ENCODE measurements around the gene PPIG. TPM values are rescaled to one million over a fixed set of nuclear protein-coding genes. Genes with fewer than 3 reads are reported as not detected.

The PPIG gene
- total RNA-seq, 1 experiment from 2014 or later, result 20.9 TPM

DNA sequence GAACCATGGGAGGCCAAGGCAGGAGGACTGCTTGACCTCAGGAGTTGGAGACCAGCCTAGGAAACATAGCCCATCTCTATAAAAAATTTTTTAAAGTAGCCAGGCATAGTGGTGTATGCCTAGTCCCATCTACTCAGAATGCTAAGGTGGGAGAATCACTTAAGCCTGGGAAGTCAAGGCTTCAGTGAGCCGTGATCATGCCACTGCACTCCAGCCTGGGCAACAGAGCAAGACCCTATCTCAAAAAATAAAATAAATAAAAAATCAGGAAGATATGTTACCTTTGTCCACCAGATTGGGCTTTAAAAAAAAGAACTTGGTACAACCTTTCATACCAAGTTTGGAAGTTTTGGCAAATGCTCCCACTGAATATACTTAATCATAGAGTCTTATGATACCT, 74.7 kb downstream of the PPIG start:
- H3K27ac ChIP-seq (ENCODE audit: low read length), result no peak overlapping the region
- intact Hi-C loops (cut with micrococcal nuclease), result no loop called here
- no peak overlapping the region for H3K4me2 ChIP-seq (ENCODE audit: low read length)
- no peak overlapping the region for H3K4me3 ChIP-seq (ENCODE audit: low read length)
- TF ChIP-seq CTCF (conservative IDR thresholded peaks at IDR 0.05; ENCODE audit: low read depth, low read length), result no peak
- no peaks in the 10 kb centered on the region for H3K36me3 ChIP-seq (ENCODE audit: low read depth, low read length)
- H2AFZ ChIP-seq (ENCODE audit: low read length), result no peak overlapping the region
- DNase-seq, result no peak
- no peaks in the 10 kb centered on the region for H3K9me3 ChIP-seq (ENCODE audit: low read length)
- ChIA-PET CTCF (no interaction called here), POLR2A (ENCODE audit: unreplicated experiment) (no interaction called here)
- H3K9me2 ChIP-seq (replicated peaks; ENCODE audit: low read length), result no peaks in the 10 kb centered on the region
- no peaks in the 10 kb centered on the region for H3F3A ChIP-seq (ENCODE audit: low read length, unreplicated experiment)
- H4K20me1 ChIP-seq (ENCODE audit: low read length), result no peaks in the 10 kb centered on the region
- no peaks in the 10 kb centered on the region for H3K4me1 ChIP-seq (ENCODE audit: insufficient read depth, low read length)
- no TSS peak for BruUV-seq (replicated peaks)
- H3K79me2 ChIP-seq (ENCODE audit: low read length), result no peaks in the 10 kb centered on the region
- no peaks in the 10 kb centered on the region for H3K27me3 ChIP-seq (ENCODE audit: low read length)
- H3K9ac ChIP-seq (ENCODE audit: low read length), result no peak overlapping the region
- no peak for ATAC-seq

- ChIA-PET POLR2A (ENCODE audit: unreplicated experiment) (no interaction called here), CTCF (no interaction called here)
- Histone ChIP-seq H3K9ac (ENCODE audit: low read length) (no peak overlapping the region), H3K4me3 (ENCODE audit: low read length) (no peak overlapping the region), H4K20me1 (ENCODE audit: low read length) (no peaks in the 10 kb centered on the region), H3K27me3 (ENCODE audit: low read length) (no peaks in the 10 kb centered on the region), H3F3A (ENCODE audit: low read length, unreplicated experiment) (no peaks in the 10 kb centered on the region), H3K27ac (ENCODE audit: low read length) (no peak overlapping the region), H3K79me2 (ENCODE audit: low read length) (no peaks in the 10 kb centered on the region), H3K4me1 (ENCODE audit: insufficient read depth, low read length) (no peaks in the 10 kb centered on the region), H3K4me2 (ENCODE audit: low read length) (no peak overlapping the region), H3K9me2 (replicated peaks; ENCODE audit: low read length) (no peaks in the 10 kb centered on the region), H3K9me3 (ENCODE audit: low read length) (no peaks in the 10 kb centered on the region), H2AFZ (ENCODE audit: low read length) (no peak overlapping the region), H3K36me3 (ENCODE audit: low read depth, low read length) (no peaks in the 10 kb centered on the region)
- DNase-seq (no peak), ATAC-seq (no peak)
- BruUV-seq (replicated peaks), result no TSS peak
- TF ChIP-seq EZH2phosphoT487 (IDR thresholded peaks at IDR 0.05; ENCODE audit: borderline replicate concordance, low read length), result no peak
- no peak for TF ChIP-seq CTCF (conservative IDR thresholded peaks at IDR 0.05; ENCODE audit: low read depth, low read length)
- TF ChIP-seq EZH2 (IDR thresholded peaks at IDR 0.05; ENCODE audit: low read length, unreplicated experiment), result no peak
- intact Hi-C loops (cut with micrococcal nuclease), result no loop called here
These were observed 75.2 kb downstream of the PPIG start for GRCh38 chr2:169659320-169659719.

- intact Hi-C loops (cut with micrococcal nuclease), result no loop called here
- Histone ChIP-seq H3K4me3 (ENCODE audit: low read length) (no peak overlapping the region), H2AFZ (ENCODE audit: low read length) (no peak overlapping the region), H3K27me3 (ENCODE audit: low read length) (no peaks in the 10 kb centered on the region), H3K9ac (ENCODE audit: low read length) (no peak overlapping the region), H3K4me2 (ENCODE audit: low read length) (no peak overlapping the region), H3K79me2 (ENCODE audit: low read length) (no peaks in the 10 kb centered on the region), H4K20me1 (ENCODE audit: low read length) (no peaks in the 10 kb centered on the region), H3K27ac (ENCODE audit: low read length) (no peak overlapping the region), H3F3A (ENCODE audit: low read length, unreplicated experiment) (no peaks in the 10 kb centered on the region), H3K36me3 (ENCODE audit: low read depth, low read length) (no peaks in the 10 kb centered on the region), H3K4me1 (ENCODE audit: insufficient read depth, low read length) (no peaks in the 10 kb centered on the region), H3K9me2 (replicated peaks; ENCODE audit: low read length) (no peaks in the 10 kb centered on the region; the same call in 1 of the 2 replicates), H3K9me3 (ENCODE audit: low read length) (no peaks in the 10 kb centered on the region)
- no peak for DNase-seq
- ChIA-PET CTCF (no interaction called here), POLR2A (ENCODE audit: unreplicated experiment) (no interaction called here)
- BruUV-seq (replicated peaks), result no TSS peak
- no peak for TF ChIP-seq EZH2 (IDR thresholded peaks at IDR 0.05; ENCODE audit: low read length, unreplicated experiment)
- no peak for TF ChIP-seq EZH2phosphoT487 (IDR thresholded peaks at IDR 0.05; ENCODE audit: borderline replicate concordance, low read length)
- TF ChIP-seq CTCF (conservative IDR thresholded peaks at IDR 0.05; ENCODE audit: low read depth, low read length), result no peak
- no peak for ATAC-seq
These were observed 77.1 kb downstream of the PPIG start for GRCh38 chr2:169661265-169661664.
